ENCODE results near the gene HNRNPA3.
"Not testable (repeated sequence)": the region's sequence is repeated elsewhere in the genome, so short reads cannot be mapped to it uniquely, and the experiment has no call there.

HNRNPA3 gene

DNA sequence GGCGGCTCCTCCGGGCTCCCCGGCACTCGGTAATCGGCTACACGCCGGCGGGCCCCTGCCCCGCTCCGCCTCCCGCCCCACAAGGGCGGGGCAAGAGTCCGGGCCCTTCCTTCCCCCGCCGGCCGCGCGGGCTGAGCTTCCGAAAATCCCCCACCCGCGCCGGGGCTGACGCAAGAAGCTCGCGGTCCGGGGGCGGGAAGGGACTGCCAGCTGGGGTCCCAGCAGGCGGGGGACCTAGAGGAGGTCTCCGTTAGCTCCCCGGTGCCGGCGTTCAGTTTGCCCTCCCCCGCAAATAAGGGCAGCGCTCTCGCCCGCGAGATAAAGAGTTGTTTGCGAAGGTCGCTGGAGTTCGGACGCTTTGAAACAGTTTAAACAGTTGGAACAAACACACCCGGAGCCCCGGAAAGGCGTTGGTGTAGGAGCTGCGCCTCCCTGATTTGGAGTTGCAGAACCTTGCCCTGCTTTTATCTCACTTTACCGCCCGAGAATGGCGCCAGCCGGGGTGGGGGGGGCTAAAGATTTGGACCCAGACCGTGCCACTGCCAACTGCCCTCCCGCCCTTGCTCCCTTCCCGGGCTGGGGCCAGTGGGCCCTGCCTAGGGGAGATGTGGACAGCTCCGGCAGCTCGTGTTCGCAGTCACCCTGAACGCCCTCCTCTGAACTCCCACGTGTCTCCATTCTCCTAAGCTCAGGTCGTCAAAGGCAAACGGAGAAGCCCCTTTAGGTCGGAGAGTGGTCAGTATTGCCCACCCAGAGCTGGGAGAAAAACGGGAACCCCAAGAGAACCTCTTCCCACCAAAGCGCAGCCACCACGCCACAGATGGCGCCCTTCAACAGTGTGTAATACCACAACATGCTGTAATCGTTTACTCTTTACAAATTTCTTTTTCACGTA lies 52.3 kb downstream of the HNRNPA3 start, which contains the start of gene NFE2L2:
Gene NFE2L2 (minus strand): TSS at position 35 of the 895 bp plus-strand sequence. CDS start 151 bp downstream, outside the sequence.
- H3K9ac ChIP-seq (ENCODE audit: low read length), result peak within 1 kb of the TSS; percentile 95
- H4K20me1 ChIP-seq (ENCODE audit: low read depth, low read length), result peaks cover 25% of the 10 kb centered on the region
- H3K36me3 ChIP-seq (ENCODE audit: low read length), result 0 out of 2 replicates have a peak, but pooled peaks cover 7% of the 10 kb centered on the region
- H3K27ac ChIP-seq (ENCODE audit: low read depth, low read length), result peak within 1 kb of the TSS; percentile 95
- H3K4me2 ChIP-seq (ENCODE audit: low read depth, low read length, poor library complexity, severe bottlenecking), result peak within 1 kb of the TSS; percentile 99
- H3K27me3 ChIP-seq (ENCODE audit: low read length), result no peaks in the 10 kb centered on the region
- peak within 1 kb of the TSS; percentile 75 for H3K4me3 ChIP-seq (ENCODE audit: insufficient read depth, low read length, poor library complexity, severe bottlenecking)
- peaks cover 15% of the 10 kb centered on the region; the same call in 1 of the 2 replicates for H3F3A ChIP-seq (ENCODE audit: insufficient read depth)
- H2AFZ ChIP-seq (ENCODE audit: low read depth, low read length, severe bottlenecking), result peak within 1 kb of the TSS; percentile 96
- TF ChIP-seq EZH2phosphoT487 (conservative IDR thresholded peaks at IDR 0.05; ENCODE audit: low read length), result no peak
- peak; percentile 47 for TF ChIP-seq CTCF (IDR thresholded peaks at IDR 0.05; ENCODE audit: insufficient read depth, low read length, poor library complexity, severe bottlenecking)
- no peaks in the 10 kb centered on the region for H3K9me2 ChIP-seq (replicated peaks; ENCODE audit: insufficient read depth, low read length)
- H3K79me2 ChIP-seq (ENCODE audit: insufficient read depth, low read length), result peaks cover 42% of the 10 kb centered on the region
- no peaks in the 10 kb centered on the region for H3K9me3 ChIP-seq (ENCODE audit: insufficient read depth, low read length)

GRCh38 chr2:177265824-177266817 lies 53.5 kb downstream of the HNRNPA3 start:
- Histone ChIP-seq H3F3A (ENCODE audit: insufficient read depth) (peaks cover 15% of the 10 kb centered on the region; the same call in 1 of the 2 replicates), H3K9ac (ENCODE audit: low read length) (peak overlapping the region; percentile 95), H2AFZ (ENCODE audit: low read depth, low read length, severe bottlenecking) (peak overlapping the region; percentile 96), H3K4me2 (ENCODE audit: low read depth, low read length, poor library complexity, severe bottlenecking) (peak overlapping the region; percentile 95), H3K79me2 (ENCODE audit: insufficient read depth, low read length) (peaks cover 30% of the 10 kb centered on the region), H4K20me1 (ENCODE audit: low read depth, low read length) (peaks cover 19% of the 10 kb centered on the region), H3K27me3 (ENCODE audit: low read length) (no peaks in the 10 kb centered on the region), H3K36me3 (ENCODE audit: low read length) (0 out of 2 replicates have a peak, but pooled peaks cover 7% of the 10 kb centered on the region), H3K9me2 (replicated peaks; ENCODE audit: insufficient read depth, low read length) (no peaks in the 10 kb centered on the region), H3K9me3 (ENCODE audit: insufficient read depth, low read length) (no peaks in the 10 kb centered on the region), H3K4me3 (ENCODE audit: insufficient read depth, low read length, poor library complexity, severe bottlenecking) (peak overlapping the region; percentile 75), H3K27ac (ENCODE audit: low read depth, low read length) (peak overlapping the region; percentile 95)
- TF ChIP-seq CTCF (IDR thresholded peaks at IDR 0.05; ENCODE audit: insufficient read depth, low read length, poor library complexity, severe bottlenecking) (no peak), EZH2phosphoT487 (conservative IDR thresholded peaks at IDR 0.05; ENCODE audit: low read length) (no peak)

- H3K9me3 ChIP-seq (ENCODE audit: insufficient read depth, low read length); H3K9ac ChIP-seq (ENCODE audit: low read length); H3K36me3 ChIP-seq (ENCODE audit: low read length); H2AFZ ChIP-seq (ENCODE audit: low read depth, low read length, severe bottlenecking); H3K4me2 ChIP-seq (ENCODE audit: low read depth, low read length, poor library complexity, severe bottlenecking); H3K27me3 ChIP-seq (ENCODE audit: low read length); H3K27ac ChIP-seq (ENCODE audit: low read depth, low read length); H3K4me3 ChIP-seq (ENCODE audit: insufficient read depth, low read length, poor library complexity, severe bottlenecking); H3K9me2 ChIP-seq (replicated peaks; ENCODE audit: insufficient read depth, low read length): not testable (repeated sequence)
- Histone ChIP-seq H3K79me2 (ENCODE audit: insufficient read depth, low read length) (peaks cover 22% of the 10 kb centered on the region), H3F3A (ENCODE audit: insufficient read depth) (peaks cover 15% of the 10 kb centered on the region; the same call in 1 of the 2 replicates), H4K20me1 (ENCODE audit: low read depth, low read length) (peaks cover 11% of the 10 kb centered on the region)
These were observed 54.4 kb downstream of the HNRNPA3 start for GRCh38 chr2:177266955-177267354.
